ENCODE data around the gene GALNT7.

GALNT7 gene

DNA sequence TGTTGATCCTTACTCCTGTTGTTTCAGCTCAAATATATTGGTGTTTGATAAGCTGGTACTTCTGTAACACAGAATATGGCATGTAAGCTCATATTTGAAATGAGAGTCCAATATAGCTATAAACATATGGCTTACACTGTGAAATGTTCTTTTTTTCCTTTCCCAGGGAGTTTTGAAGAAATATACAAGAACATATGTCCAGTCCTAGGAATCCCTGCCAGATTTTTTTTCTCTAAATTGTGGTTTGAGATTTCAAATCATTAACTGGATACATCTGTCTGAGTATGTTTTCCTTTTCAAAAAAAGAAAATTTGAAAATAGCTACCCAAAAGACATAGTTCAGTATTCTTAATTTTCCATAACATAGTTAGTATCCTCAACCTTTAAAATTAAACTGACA is 105.3 kb downstream of the GALNT7 start:
- H3K4me1 ChIP-seq (ENCODE audit: low read length): no peaks in the 10 kb centered on the region
- peaks cover 5% of the 10 kb centered on the region; the same call in 1 of the 2 replicates for H3K79me2 ChIP-seq (ENCODE audit: low read length)
- no peak overlapping the region for H3K27ac ChIP-seq (ENCODE audit: low read length)
- H3K36me3 ChIP-seq (replicated peaks; ENCODE audit: low read depth, low read length): no peaks in the 10 kb centered on the region
- H2AFZ ChIP-seq (ENCODE audit: low read depth, low read length): no peak overlapping the region
- no peak overlapping the region for H3K4me3 ChIP-seq (ENCODE audit: low read length)
- TF ChIP-seq CTCF (IDR thresholded peaks at IDR 0.05; ENCODE audit: low read depth, low read length): no peak
- TF ChIP-seq EZH2phosphoT487 (IDR thresholded peaks at IDR 0.05; ENCODE audit: low read depth): no peak
- H3K9ac ChIP-seq (ENCODE audit: low read length): no peak overlapping the region
- no peak overlapping the region for H3K4me2 ChIP-seq (ENCODE audit: low read length)
- 0 out of 2 replicates have a peak, but pooled peaks cover 5% of the 10 kb centered on the region for H4K20me1 ChIP-seq (ENCODE audit: insufficient read depth, low read length)
- no peaks in the 10 kb centered on the region for H3K9me3 ChIP-seq (ENCODE audit: insufficient read depth, low read length)
- no peaks in the 10 kb centered on the region for H3K27me3 ChIP-seq (ENCODE audit: low read depth, low read length)

DNA sequence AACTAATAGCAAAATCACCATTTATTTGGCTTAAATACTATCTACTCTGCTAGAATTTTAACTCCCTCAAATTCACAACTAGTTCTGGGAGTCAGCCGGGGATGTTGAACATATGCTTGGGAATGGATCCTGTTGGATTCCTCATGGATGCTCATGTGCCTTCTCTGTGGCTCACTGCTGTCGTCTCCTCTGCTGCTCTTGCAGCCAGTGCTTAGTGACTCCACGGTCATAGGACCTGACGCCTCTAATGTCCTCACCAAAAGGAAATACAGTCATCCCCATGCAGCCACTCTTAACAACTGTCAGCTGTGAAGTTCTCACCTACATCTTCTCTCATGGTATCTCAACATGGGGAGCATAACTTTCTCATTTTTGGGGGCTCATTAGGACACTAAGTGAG is 106.1 kb downstream of the GALNT7 start:
- TF ChIP-seq CTCF (IDR thresholded peaks at IDR 0.05; ENCODE audit: low read depth, low read length) (no peak), EZH2phosphoT487 (IDR thresholded peaks at IDR 0.05; ENCODE audit: low read depth) (no peak)
- Histone ChIP-seq H3K9ac (ENCODE audit: low read length) (no peak overlapping the region), H3K4me2 (ENCODE audit: low read length) (no peak overlapping the region), H2AFZ (ENCODE audit: low read depth, low read length) (no peak overlapping the region), H3K9me3 (ENCODE audit: insufficient read depth, low read length) (no peaks in the 10 kb centered on the region), H4K20me1 (ENCODE audit: insufficient read depth, low read length) (no peaks in the 10 kb centered on the region), H3K36me3 (replicated peaks; ENCODE audit: low read depth, low read length) (no peaks in the 10 kb centered on the region), H3K4me1 (ENCODE audit: low read length) (no peaks in the 10 kb centered on the region), H3K27me3 (ENCODE audit: low read depth, low read length) (no peaks in the 10 kb centered on the region), H3K79me2 (ENCODE audit: low read length) (peaks cover 5% of the 10 kb centered on the region; the same call in 1 of the 2 replicates), H3K27ac (ENCODE audit: low read length) (no peak overlapping the region), H3K4me3 (ENCODE audit: low read length) (no peak overlapping the region)

- Histone ChIP-seq H3K79me2 (ENCODE audit: low read length) (peaks cover 5% of the 10 kb centered on the region; the same call in 1 of the 2 replicates), H3K27me3 (ENCODE audit: low read depth, low read length) (no peaks in the 10 kb centered on the region), H4K20me1 (ENCODE audit: insufficient read depth, low read length) (no peaks in the 10 kb centered on the region), H3K4me3 (ENCODE audit: low read length) (no peak overlapping the region), H3K36me3 (replicated peaks; ENCODE audit: low read depth, low read length) (no peaks in the 10 kb centered on the region), H3K9ac (ENCODE audit: low read length) (no peak overlapping the region), H3K4me1 (ENCODE audit: low read length) (no peaks in the 10 kb centered on the region), H3K4me2 (ENCODE audit: low read length) (no peak overlapping the region), H2AFZ (ENCODE audit: low read depth, low read length) (no peak overlapping the region), H3K9me3 (ENCODE audit: insufficient read depth, low read length) (no peaks in the 10 kb centered on the region), H3K27ac (ENCODE audit: low read length) (no peak overlapping the region)
- TF ChIP-seq CTCF (IDR thresholded peaks at IDR 0.05; ENCODE audit: low read depth, low read length) (no peak), EZH2phosphoT487 (IDR thresholded peaks at IDR 0.05; ENCODE audit: low read depth) (no peak)
Observed at GRCh38 chr4:173275150-173275549, 106.5 kb downstream of the GALNT7 start.

DNA sequence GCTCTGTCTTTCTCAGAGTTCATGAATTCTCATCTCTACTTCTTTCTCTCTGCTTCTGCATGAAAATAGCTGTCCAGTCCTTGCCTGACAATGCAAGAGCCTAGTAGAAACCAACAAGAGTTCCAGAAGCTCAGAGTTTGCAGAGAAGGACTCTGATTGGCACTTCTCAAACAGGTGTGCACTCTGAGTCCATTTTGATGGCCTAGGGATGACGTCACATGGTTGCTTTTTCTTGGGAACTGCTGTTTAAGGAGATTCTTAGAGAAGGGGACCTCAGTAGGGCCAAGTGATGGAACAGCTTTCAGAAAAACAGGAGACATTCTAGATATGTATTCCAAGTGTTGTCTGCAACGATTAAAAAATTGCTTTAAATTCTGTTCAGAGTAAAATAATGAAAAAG is 108.7 kb downstream of the GALNT7 start:
- Histone ChIP-seq H3K36me3 (replicated peaks; ENCODE audit: low read depth, low read length) (no peaks in the 10 kb centered on the region), H3K4me2 (ENCODE audit: low read length) (no peak overlapping the region), H4K20me1 (ENCODE audit: insufficient read depth, low read length) (no peaks in the 10 kb centered on the region), H3K79me2 (ENCODE audit: low read length) (peaks cover 8% of the 10 kb centered on the region), H3K9me3 (ENCODE audit: insufficient read depth, low read length) (no peaks in the 10 kb centered on the region), H3K27ac (ENCODE audit: low read length) (no peak overlapping the region), H3K27me3 (ENCODE audit: low read depth, low read length) (no peaks in the 10 kb centered on the region), H3K4me1 (ENCODE audit: low read length) (peaks cover 18% of the 10 kb centered on the region), H2AFZ (ENCODE audit: low read depth, low read length) (no peak overlapping the region), H3K4me3 (ENCODE audit: low read length) (no peak overlapping the region), H3K9ac (ENCODE audit: low read length) (no peak overlapping the region)
- no peak for TF ChIP-seq EZH2phosphoT487 (IDR thresholded peaks at IDR 0.05; ENCODE audit: low read depth)
- no peak for TF ChIP-seq CTCF (IDR thresholded peaks at IDR 0.05; ENCODE audit: low read depth, low read length)
